GM21360 (cell line): ENCODE data around the gene CYTL1.
"Not testable (repeated sequence)": the region's sequence is repeated elsewhere in the genome, so short reads cannot be mapped to it uniquely, and the experiment has no call there.

Source experiments
- ATAC-seq: cut with Tn5 transposase; IDR thresholded peaks from one replicate; pipeline ENCODE4 v1.9.1; 2021; ENCODE audit warnings: mild to moderate bottlenecking, moderate library complexity; ENCODE audit not compliant: unreplicated experiment

Gene CYTL1

GRCh38 chr4:5034206-5034605 is 14.9 kb upstream of the CYTL1 start:
- no peak for ATAC-seq

- no peak for ATAC-seq
These were observed 14.1 kb upstream of the CYTL1 start for GRCh38 chr4:5033281-5033841.

- no peak for ATAC-seq
These were observed 13.6 kb upstream of the CYTL1 start for GRCh38 chr4:5032813-5033212.

GRCh38 chr4:5030927-5031326 is 11.7 kb upstream of the CYTL1 start:
- no peak for ATAC-seq

- no peak for ATAC-seq
These were observed 11.0 kb upstream of the CYTL1 start for GRCh38 chr4:5030221-5030620.

GRCh38 chr4:5029447-5029846 is 10.2 kb upstream of the CYTL1 start:
- ATAC-seq = no peak

- no peak for ATAC-seq
These were observed 9.2 kb upstream of the CYTL1 start for GRCh38 chr4:5028480-5028879.

GRCh38 chr4:5027346-5027745 is 8.1 kb upstream of the CYTL1 start:
- no peak for ATAC-seq

- no peak for ATAC-seq
These were observed 7.1 kb upstream of the CYTL1 start for GRCh38 chr4:5026371-5026770.

- ATAC-seq = no peak
These were observed 5.4 kb upstream of the CYTL1 start for GRCh38 chr4:5024673-5025072.

- no peak for ATAC-seq
These were observed 2.3 kb upstream of the CYTL1 start for GRCh38 chr4:5021546-5021945.

- ATAC-seq = no peak
These were observed 1.1 kb upstream of the CYTL1 start for GRCh38 chr4:5020341-5020740.

- no peak for ATAC-seq
These were observed 538 bp upstream of the CYTL1 start for GRCh38 chr4:5019796-5020195.

GRCh38 chr4:5018603-5019002 is 655 bp downstream of the CYTL1 start:
- no peak for ATAC-seq

- no peak for ATAC-seq
These were observed 1.2 kb downstream of the CYTL1 start for GRCh38 chr4:5018096-5018495.

- ATAC-seq = no peak
These were observed 5.1 kb downstream of the CYTL1 start for GRCh38 chr4:5014007-5014682.

GRCh38 chr4:5012958-5013357 is 6.3 kb downstream of the CYTL1 start:
- no peak for ATAC-seq

- no peak for ATAC-seq
These were observed 6.9 kb downstream of the CYTL1 start for GRCh38 chr4:5012244-5012898.

- no peak for ATAC-seq
These were observed 8.3 kb downstream of the CYTL1 start for GRCh38 chr4:5010984-5011383.

- no peak for ATAC-seq
These were observed 9.5 kb downstream of the CYTL1 start for GRCh38 chr4:5009796-5010195.

- not testable (repeated sequence) for ATAC-seq
These were observed 12.3 kb downstream of the CYTL1 start for GRCh38 chr4:5006932-5007331.

- no peak for ATAC-seq
These were observed 14.8 kb downstream of the CYTL1 start for GRCh38 chr4:5004496-5004895.
